GM21360 (cell line): ENCODE measurements around the gene GFPT1.
"Not testable (repeated sequence)": the region's sequence is repeated elsewhere in the genome, so short reads cannot be mapped to it uniquely, and the experiment has no call there.

Experiments
- ATAC-seq: cut with Tn5 transposase; IDR thresholded peaks from one replicate; pipeline ENCODE4 v1.9.1; 2021; ENCODE audit warnings: mild to moderate bottlenecking, moderate library complexity; ENCODE audit not compliant: unreplicated experiment

The GFPT1 gene

DNA sequence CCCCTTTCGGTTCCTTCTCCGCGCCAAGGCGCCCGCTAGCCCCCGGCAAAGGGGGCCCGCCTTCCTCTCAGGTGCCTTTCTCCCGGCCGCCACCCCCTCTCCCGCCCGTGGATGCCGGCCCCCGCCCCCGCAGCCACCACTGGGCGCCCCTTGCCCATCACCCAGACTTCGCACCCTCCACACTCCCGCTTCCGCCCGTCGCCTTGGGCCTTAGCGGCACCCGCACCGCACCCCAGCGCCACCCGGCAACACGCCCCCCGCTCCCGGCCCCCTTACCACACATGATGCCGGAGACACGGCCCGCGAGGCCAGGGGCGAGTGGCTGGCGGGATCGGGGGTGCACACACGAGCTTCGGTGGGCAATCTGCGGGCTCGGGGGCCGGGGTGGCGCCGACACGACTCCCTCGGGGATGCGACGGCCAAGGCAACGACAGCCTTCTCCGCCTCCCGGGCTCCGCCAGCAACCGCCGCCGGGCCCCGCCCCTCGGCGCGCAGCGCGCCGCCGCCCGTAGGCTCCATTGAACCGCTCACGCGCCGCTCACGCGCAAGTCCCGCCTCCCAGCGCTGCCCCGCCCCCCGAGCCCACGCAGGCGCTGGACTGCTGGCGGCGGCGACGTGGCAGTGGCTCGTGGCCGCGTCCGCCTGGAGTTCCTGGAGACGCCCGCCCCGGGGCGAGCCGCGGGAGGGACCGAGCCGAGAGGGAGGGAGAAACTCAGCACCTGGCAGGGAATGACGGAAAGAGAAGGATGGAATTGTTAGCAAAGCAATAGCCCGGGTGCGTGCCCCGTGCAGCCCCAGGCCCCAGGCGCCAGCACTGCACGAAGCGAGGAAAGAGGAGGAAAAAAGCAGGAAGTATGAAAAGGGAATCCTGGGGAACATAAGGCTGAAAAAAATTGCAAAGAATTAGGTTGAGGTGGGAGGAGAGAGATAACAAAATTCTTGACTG is at the start of gene GFPT1:
Gene GFPT1 (minus strand): TSS at position 439 of the 946 bp plus-strand sequence. CDS start 156 bp downstream, at position 283.
- ATAC-seq: peak; percentile 88

DNA sequence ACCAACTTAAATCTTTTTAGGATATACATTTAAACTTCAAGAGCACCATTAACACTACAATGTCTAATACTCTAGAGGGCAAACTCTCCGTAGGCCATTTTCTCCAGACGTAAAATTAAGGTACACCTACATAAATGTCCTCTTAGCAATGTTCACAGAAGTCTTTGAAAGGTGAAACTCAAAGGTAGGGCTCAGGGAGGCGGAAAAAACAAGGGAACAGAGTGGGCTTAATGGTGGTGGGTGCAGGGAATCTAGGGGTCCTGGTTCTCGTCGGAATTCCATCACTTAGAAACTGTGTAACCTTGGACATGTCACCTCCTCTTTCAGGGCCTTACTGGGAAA is 49.5 kb upstream of the GFPT1 start:
- ATAC-seq: no peak

DNA sequence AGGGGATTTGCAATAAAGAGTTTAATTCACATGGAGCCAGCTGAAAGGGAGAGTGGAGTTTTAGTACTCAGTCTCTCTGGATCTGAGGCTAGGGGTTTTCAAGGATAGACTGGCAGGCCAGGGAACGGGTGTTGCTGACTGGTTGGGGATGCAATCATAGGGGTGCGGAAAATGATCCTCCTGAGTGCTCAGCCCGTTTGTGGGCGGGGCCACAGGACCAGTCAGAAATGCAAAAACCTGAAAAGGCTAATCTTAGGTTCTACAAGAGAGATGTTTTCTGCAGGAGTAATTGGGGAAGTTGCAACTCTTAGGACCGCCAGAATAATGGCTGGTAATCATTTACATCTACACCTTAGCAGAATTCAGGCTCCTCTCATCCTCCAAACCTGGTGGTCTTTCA is 47.7 kb upstream of the GFPT1 start:
- ATAC-seq: no peak

DNA sequence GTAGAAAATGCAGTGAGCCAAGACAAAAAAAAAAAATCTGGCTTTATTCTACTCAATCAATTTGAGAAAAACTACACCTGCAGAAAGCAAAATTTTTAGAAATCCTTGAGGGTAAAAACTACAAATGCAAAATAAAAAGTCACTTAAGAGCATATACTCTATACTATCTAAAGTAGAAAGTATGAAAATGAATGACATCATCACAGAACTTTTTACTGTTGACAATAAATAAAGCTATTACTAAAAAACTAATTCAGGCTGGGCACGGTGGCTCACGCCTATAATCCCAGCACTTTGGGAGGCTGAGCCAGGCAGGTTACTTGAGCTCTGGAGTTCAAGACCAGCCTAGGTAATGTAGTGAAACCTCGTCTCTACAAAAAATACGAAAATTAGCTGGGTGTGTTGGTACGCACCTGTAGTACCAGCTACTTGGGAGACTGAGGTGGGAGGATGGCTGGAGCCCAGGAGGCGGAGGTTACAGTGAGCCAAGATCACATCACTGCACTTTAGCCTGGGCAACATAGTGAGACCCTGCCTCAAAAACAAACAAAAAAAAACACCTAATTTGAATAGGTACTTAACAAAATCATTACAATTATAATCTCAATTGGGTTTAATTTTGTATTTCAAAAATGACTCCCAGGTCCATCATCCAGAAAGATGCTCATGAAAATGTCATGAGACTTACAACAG is 42.6 kb upstream of the GFPT1 start:
- ATAC-seq: no peak

DNA sequence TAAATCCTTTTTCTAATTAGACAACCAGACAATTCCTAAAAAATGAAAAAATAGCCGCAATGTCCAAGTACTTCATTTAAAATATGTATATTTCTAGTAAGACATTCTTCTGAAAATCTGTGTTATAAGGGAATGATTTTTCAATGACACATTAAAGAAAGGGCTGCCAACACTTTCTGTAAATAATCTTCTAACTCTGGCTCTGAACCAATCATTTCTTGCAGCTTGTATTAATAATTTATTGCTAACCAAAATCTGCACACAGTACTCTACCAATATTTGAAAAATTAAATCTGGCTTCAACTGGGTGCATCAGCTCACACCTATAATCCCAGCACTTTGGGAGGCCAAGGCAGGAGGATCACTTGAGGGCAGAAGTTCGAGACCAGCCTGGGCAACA is 42.0 kb upstream of the GFPT1 start:
- ATAC-seq: no peak

DNA sequence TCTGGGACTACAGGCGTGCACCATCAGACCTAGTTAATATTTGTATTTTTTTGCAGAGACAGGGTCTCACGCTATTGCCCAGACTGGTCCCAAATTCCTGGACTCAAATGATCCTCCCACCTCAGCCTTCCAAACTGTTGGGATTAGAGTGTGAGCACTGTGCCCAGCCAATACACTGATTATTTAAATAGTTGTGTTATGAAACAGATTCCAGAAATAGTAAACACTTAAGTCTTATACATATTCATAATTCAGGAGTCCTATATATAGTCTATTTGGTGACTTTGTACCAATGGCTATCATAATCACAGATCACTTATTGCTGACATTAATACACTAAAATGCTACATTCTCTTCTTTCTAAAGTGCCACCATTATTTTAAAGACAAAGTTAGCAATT is 37.4 kb upstream of the GFPT1 start:
- ATAC-seq: no peak

DNA sequence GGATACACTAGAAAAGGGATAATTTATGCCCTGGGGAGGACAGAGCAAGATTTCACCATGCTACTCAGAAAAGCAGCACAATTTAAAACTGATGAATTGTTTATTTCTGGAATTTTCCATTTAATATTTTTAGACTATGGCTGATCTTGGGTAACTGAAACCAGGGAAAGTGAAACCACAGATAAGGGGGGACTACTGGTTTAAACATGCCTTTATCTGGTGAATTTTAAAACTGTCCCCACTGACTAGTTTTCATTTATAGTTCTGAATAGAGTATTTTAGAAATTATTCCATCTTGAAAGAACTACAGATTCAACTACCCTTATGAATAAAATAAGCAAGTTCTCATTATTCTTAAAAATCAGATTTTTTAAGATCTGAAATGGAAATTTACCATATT is 35.2 kb upstream of the GFPT1 start:
- ATAC-seq: no peak

DNA sequence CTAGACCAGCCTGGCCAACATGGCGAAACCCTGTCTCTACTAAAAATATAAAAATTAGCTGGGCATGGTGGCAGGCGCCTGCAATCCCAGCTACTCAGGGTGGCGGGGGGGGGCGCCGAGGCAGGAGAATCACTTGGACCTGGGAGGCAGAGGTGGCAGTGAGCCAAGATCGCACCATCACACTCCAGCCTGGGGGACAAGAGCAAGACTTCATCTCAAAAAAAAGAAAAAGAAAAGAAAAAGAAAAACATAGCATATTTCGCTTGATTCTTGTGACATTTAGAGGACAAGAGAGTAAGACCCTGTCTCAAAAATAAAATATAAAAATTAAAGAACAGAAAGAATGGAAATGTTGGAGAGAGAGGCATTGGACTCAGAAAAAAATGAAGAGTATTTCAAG is 32.1 kb upstream of the GFPT1 start:
- not testable (repeated sequence) for ATAC-seq

DNA sequence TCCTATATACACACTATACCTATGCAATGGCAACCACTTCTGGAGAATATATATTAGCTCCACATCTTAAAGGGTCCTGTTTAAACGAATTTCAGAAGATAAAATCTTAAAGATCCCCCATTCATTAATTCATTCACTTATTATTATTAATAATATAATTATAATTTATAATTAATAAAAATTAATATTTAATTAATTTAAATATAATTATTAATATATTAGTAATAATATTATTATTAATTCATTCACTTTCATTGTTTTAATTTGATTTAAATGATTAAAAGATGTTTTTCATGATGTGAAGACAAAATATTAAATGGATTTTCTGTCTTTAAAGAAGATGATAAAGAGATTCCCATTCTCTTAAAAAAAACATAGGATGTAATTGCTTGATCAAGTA is 29.1 kb upstream of the GFPT1 start:
- no peak for ATAC-seq

DNA sequence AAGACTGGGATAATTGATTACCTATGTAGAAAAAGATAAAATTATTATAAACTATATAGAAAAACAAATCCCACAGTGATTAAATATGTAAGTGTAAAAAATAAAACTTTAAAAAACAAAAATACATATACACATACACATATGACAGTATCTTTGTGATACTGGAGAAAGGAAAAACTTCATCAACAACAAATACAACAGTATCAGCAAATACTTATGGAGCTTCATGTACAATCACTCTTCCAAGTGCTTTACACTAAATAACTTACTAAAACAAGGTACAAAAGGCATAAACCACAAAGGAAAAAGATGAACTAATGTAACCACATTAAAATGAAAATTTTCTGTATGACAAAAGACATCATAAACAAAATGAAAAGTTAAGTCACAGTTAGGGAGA is 24.1 kb upstream of the GFPT1 start:
- ATAC-seq: no peak

DNA sequence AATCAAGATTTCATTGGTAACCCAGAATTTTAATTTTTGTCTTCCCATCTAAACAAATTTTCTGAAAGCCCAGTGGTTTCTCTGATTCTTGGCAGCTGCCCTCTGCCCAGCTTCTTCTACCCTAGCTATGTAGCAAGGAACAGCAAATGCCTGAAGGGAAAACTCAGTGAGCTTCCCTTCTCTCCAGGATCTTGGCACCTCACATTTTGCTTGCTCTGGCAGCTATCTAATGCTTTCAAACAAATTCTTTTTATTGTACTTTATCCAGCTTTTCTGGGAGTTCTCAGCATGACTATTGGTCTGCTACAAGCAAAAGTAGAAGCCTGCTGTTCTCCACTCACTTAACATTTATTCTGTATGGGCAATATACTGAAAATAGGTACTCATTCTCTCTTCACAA is 18.3 kb upstream of the GFPT1 start:
- no peak for ATAC-seq

DNA sequence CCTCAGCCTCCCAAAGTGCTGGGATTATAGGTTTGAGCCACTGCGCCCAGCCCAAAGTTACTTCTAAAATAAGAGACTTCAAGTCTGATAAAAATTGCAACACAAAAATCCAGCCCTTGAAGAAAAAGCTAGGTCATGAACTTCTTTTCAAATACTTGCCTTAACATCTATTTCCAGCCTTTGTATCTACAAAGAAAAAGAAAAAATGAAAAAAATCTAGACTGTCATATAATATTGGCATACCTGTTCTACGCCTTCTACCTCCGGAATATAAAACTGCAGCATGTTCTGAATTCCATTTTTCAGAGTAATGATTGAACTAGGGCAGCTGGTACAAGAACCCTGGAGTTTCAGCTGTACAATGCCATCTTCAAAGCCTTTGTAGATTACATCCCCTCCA is 13.1 kb upstream of the GFPT1 start:
- ATAC-seq: no peak

DNA sequence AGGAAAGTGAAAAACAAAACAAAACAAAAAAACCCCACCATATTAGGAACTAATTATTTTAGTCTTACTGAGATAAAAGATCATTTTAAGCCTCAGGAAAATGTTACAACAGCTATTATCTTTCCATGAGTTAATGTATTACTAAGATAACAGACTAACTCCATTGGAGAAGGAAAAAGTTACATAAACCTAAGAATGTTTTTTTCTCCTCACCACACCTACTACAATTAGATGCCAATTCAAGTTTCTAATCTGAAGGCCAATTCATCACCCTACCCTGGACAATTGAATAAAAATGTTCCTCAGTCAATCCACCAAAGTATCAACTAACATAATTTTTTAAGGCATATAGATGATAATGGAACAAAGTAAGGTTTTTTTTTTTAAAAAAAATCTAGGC is 10.2 kb upstream of the GFPT1 start:
- ATAC-seq: no peak

DNA sequence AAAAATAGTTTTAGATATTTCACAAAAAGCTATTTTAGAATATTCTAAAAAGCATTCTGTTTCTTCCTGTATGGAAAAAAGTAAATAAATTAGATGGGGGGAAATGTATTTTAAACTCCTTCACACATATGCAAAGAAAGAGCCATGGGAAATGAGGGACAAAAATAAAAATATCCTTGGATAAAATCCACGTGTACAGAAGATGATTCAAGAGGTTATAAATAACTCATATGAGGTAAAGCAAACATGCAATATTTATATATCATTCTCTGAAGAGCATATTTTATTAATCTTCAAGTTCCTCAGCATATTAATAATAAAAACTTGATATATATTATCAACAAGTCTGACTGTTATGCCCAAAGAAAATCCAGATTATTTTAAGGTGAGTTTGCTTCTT is 8.8 kb upstream of the GFPT1 start:
- no peak for ATAC-seq

DNA sequence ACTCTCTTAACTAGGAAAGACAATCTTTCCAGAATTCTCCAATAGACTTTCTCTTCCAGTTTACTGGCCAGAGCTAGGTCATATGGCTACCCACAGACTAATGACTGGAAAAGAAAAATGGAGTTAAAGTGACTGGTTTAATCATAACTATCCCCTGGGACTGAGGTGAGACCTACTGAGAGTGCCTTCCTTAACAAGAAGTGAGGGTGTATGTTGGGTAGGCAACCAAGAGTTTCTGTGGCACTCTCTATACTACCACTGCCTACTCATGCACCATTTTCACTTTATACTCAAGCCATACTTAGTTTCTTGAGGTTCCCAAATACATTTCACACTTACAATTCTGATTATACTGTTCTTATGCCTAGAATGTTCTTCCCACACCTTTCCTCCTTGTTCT is 6.9 kb upstream of the GFPT1 start:
- no peak for ATAC-seq

DNA sequence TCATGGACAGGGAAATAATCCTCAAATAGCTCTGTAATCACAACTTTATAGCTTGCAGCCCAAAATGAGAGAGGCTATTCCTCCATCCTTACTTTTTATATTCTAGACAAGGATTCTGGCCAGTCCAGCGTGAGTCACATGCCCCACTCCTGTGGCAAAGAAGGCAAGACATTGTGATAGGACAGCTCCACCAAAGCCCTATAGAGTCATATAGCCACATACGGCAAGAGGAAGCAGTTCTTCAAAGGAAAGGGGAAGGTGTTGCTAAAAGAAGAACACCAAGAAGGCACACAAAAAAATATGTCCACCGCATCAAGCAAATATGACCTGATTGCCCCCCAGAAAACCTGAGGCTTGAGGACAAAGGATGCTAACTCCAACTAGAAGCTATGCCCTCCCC is 3.4 kb upstream of the GFPT1 start:
- no peak for ATAC-seq

DNA sequence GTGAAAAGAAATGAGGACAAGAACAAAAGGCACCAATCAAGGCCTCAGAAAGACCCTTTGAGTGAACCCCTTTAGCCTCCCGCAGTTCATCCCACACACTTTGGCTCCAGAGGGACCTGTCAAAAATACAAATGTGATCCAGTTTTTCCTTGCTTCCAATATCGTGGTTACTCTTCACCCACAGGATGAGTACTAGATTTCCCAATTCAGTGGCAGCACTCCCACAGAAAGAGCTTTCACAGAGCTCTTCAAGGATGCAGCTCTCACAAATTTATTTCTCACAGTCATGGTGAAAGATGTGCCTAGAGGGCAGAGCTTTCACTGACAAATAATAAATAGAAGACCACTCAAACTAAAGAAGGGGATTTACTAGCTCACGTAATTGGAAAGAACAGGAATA is 3.0 kb upstream of the GFPT1 start:
- ATAC-seq: no peak

DNA sequence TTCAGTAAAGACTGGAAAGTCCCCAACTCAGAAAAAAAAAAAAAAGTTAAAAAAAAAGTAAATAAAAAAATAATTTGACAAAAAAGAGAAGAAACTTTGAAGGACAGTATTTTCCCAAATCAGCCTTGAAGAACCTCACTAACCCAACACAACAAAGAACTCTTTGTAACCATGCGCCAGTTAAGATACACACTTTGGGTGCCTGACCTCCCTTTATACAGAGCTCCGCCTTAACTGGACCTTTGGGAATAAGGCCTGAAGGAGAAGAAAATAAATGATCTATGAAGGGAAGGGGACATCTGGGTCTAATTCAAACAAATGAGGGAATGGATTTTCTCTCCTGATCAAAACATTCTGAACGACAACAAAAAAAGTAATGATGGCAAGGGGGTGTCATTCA is 2.2 kb upstream of the GFPT1 start:
- ATAC-seq: no peak

DNA sequence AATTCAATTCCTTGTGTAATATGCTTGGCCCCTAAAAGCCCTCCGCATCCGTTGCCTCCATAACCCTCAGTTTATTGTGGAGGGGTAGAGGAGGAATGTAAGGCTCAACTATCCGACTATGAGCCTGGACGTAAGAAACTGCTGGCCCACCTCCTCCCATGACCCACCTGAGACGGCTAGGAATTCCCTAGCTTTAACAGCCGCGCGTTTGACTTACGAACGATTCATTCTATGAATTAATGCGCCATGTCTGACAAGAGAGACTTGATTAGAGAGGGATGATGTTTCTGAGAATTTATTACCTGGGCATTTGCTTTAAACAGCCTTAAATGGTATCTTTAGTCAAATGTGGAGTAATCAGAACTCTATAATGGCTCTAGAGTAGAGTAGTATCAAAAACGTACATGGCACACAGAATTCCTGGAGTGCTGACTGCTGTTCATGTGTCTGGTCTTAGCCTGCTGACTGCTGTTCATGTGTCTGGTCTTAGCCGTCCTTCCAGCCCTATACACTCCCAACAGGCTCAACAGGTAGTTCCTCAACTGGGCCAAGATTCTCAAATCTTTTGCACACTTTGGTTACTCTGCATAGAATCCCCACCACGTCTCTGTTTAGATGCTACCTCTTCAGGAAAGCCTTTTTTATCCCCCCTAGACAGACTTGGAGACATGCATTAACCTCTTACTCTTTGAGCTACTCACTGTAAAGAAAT is 899 bp upstream of the GFPT1 start:
- no peak for ATAC-seq

DNA sequence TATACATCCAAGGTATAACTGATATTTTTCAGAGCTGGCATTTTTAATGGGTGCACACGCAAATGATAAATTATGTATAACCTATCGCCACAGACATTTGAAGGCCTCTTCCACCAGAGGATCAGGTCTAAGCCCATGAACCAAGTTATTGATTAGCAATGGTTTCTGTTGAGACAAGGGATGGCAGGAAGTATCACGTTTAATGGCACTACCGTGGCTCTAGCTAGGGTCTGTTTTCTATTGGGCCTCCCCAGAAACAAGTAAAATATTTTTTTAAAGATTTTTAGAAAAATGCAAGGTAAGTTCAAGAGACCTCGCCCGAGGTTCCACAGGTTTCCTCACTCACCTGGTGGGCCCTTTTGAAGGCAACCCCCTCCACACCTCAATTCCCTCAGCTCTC is 667 bp downstream of the GFPT1 start:
- ATAC-seq: no peak

DNA sequence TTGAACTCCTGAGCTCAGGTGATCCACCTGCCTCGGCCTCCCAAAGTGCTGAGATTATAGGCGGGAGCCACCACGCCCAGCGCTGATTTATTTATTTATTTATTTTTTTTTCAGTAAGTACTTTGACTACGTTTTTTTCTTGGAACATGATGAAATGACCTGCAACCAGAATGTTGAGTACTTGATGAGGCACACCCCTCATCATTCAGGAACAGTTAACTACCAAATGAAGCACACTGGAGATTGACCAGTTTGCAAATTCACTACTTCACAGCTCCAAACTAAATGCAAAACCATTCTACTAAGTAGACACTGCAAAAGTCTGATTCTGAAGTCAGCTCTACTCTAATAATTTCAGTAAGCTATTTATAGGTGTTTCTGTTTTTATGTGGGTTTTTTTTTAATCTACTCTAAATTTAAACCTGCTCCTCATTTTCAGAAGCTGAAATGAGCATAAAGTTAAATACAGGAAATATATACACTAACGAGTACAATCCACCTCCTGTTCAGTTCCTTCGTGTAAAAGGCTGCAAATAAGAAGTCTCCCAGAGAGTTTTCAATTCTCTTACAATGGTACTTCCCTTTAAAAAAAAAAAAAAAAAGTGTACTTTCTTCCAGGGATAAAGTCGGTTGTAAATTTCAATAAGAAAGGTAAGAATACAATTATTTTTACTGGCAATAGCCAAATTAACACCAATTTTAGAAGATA is 1.4 kb downstream of the GFPT1 start:
- no peak for ATAC-seq
